Fibroblast of lung (primary cell): ENCODE results near the gene CACNA2D3.

Experiments
- EZH2 ChIP-seq: IDR thresholded peaks from 2 replicates; pipeline ENCODE4 v1.5.1; 2012; ENCODE audit warnings: low read length, control low read depth, mild to moderate bottlenecking; ENCODE audit errors: missing control alignments
- TF ChIP-seq, protein P1 (sequence below), 2 donors: IDR thresholded peaks in 1 of 2; conservative IDR thresholded peaks in 1 of 2; 1 replicate in 1 of 2; 2 replicates in 1 of 2; pipeline ENCODE4 v1.5.1; 2011 to 2012; ENCODE audit warnings: low read length in 2 of 2, control low read depth in 1 of 2, inconsistent platforms in 1 of 2, low read depth in 1 of 2, mild to moderate bottlenecking in 1 of 2

GRCh38 chr3:54843352-54843751 is 721.0 kb downstream of the CACNA2D3 start:
- TF ChIP-seq, protein P1, sequence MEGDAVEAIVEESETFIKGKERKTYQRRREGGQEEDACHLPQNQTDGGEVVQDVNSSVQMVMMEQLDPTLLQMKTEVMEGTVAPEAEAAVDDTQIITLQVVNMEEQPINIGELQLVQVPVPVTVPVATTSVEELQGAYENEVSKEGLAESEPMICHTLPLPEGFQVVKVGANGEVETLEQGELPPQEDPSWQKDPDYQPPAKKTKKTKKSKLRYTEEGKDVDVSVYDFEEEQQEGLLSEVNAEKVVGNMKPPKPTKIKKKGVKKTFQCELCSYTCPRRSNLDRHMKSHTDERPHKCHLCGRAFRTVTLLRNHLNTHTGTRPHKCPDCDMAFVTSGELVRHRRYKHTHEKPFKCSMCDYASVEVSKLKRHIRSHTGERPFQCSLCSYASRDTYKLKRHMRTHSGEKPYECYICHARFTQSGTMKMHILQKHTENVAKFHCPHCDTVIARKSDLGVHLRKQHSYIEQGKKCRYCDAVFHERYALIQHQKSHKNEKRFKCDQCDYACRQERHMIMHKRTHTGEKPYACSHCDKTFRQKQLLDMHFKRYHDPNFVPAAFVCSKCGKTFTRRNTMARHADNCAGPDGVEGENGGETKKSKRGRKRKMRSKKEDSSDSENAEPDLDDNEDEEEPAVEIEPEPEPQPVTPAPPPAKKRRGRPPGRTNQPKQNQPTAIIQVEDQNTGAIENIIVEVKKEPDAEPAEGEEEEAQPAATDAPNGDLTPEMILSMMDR (conservative IDR thresholded peaks at IDR 0.05 in 1 of 2, IDR thresholded peaks at IDR 0.05 in 1 of 2; ENCODE audit: low read depth in 1 of 2, low read length in 2 of 2) = no peak
- TF ChIP-seq EZH2 = no peak
